ENCODE results near the gene TRPV5.

- TF ChIP-seq, protein P1, sequence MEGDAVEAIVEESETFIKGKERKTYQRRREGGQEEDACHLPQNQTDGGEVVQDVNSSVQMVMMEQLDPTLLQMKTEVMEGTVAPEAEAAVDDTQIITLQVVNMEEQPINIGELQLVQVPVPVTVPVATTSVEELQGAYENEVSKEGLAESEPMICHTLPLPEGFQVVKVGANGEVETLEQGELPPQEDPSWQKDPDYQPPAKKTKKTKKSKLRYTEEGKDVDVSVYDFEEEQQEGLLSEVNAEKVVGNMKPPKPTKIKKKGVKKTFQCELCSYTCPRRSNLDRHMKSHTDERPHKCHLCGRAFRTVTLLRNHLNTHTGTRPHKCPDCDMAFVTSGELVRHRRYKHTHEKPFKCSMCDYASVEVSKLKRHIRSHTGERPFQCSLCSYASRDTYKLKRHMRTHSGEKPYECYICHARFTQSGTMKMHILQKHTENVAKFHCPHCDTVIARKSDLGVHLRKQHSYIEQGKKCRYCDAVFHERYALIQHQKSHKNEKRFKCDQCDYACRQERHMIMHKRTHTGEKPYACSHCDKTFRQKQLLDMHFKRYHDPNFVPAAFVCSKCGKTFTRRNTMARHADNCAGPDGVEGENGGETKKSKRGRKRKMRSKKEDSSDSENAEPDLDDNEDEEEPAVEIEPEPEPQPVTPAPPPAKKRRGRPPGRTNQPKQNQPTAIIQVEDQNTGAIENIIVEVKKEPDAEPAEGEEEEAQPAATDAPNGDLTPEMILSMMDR (IDR thresholded peaks at IDR 0.05), result no peak
- TF ChIP-seq POLR2A (IDR thresholded peaks at IDR 0.05) (no peak), POLR2AphosphoS5 (IDR thresholded peaks at IDR 0.05) (no peak), EP300 (IDR thresholded peaks at IDR 0.05) (no peak)
These were observed 18.2 kb downstream of the TRPV5 start for GRCh38 chr7:142915315-142915714.

All from upper lobe of left lung (tissue), 4 donors.